DMS153 (cell line): ENCODE measurements around the gene EEF1AKMT1.
"Not testable (repeated sequence)": the region's sequence is repeated elsewhere in the genome, so short reads cannot be mapped to it uniquely, and the experiment has no call there.

Source experiments
- DNase-seq: peaks from one replicate; lab custom pipeline; 2025; lab: John Stamatoyannopoulos, UW

The EEF1AKMT1 gene

DNA sequence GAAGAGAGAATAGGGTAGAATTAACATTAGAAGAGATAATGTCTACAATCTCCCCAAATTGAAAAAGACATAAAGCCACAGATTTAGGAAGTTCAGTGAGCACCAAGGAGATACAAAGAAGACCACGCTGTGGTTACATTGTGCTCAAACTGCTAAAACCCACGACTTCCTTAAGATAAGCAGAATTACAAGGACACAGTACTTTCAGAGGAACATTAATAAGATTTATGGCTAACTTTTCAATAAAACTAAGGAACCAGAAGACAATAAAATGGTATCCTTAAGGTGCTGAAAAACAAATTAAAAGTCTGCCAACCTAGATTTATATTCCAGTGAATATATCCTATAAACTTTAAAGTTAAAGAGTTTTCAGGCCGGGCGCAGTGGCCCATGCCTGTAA, 77.7 kb downstream of the EEF1AKMT1 start:
- DNase-seq, result no peak

DNA sequence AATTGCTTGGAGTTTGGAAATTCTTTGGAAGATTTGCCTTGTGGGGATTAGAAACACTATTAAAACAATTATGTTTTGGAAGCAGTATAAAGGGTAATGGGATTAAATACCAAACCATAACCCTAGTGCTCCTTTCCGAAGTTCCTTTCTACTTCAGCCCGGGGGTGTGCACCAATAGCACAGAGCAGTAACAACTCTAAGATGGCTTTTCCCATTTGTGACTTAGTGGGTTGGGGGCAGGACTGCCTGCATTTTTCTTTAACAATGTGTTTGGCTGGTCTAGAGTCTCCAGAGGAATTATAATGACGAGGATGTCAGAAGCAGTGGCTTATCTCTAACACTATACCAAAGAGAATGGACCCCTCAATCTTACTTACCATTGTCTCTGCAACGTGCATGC, 82.1 kb downstream of the EEF1AKMT1 start:
- DNase-seq, result no peak

DNA sequence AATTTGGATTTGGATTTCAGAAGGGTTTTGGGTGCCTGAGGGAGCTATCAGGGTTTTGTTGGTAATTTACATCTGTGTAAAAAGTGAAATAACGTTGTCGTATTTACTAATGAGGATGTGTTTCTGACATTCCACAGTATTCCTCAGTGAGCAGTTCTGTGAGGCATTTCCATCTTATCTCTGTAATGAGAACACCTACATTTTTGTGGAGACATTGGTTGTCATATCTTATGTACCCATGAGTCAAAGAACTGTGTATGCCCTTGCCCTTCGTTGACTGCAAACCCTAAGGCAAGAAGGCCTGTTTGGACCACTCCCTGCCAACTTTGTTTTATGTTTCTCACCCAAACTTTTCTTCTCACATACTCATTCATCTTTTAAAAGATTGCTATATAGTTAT, 84.5 kb downstream of the EEF1AKMT1 start:
- no peak for DNase-seq

DNA sequence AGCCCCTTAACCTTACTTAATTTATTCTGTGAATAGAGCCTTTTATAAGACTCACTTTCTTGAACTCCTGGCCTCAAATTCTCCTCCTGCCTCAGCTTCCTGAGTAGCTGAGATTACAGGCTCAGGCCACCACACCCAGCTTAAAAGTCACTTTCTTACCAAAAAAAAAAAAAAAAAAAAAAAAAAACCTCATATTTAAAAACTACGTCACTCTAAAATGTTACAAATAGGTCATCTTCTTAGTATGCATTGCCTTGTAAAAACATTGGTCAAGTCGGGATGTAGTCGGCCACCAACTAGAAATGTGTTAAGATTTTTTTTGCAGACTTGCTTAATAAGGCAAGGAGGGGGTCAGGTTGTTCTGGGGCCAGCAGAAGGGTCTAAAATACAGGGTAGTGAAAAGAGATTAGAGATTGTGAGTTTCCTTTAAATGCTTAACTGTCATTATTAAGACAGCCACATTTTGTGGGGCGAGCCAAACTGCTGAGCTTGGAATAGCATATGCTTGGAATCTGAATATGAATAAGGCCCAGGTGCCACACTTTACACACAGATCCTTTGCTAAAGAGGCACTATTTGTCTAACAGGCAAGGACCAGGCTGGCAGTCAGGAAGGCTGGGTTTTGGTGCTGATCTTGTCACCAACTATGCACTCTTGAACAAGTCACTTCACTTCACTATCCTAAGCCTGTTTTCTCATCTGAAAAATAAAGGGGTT, 86.7 kb downstream of the EEF1AKMT1 start:
- no peak for DNase-seq

- no peak for DNase-seq
Measured at GRCh38 chr13:20686167-20686566, 87.6 kb downstream of the EEF1AKMT1 start.

GRCh38 chr13:20685092-20685491, 88.7 kb downstream of the EEF1AKMT1 start:
- DNase-seq, result no peak

GRCh38 chr13:20684546-20684945, 89.2 kb downstream of the EEF1AKMT1 start:
- no peak for DNase-seq

- no peak for DNase-seq
Measured at GRCh38 chr13:20684041-20684440, 89.7 kb downstream of the EEF1AKMT1 start.

DNA sequence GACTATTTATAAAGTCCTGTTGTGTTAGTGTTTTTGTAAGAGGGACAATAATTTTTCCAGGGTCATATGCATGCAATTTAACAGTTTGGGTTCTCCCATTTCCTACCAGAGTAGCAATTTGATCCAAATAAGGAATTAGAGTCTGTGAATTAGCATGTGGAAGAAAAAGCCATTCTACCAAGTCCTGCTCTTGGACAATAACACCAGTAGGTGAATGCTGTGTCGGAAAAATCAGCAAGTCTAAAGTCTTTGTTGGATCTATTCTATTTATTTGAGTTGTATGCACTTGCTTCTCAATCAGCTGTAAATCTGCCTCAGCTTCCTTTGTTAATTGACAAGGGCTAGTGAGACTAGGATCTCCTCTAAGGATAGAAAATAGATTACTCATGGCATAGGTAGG, 91.7 kb downstream of the EEF1AKMT1 start:
- DNase-seq, result no peak

- DNase-seq, result not testable (repeated sequence)
Measured at GRCh38 chr13:20681481-20681880, 92.3 kb downstream of the EEF1AKMT1 start.

DNA sequence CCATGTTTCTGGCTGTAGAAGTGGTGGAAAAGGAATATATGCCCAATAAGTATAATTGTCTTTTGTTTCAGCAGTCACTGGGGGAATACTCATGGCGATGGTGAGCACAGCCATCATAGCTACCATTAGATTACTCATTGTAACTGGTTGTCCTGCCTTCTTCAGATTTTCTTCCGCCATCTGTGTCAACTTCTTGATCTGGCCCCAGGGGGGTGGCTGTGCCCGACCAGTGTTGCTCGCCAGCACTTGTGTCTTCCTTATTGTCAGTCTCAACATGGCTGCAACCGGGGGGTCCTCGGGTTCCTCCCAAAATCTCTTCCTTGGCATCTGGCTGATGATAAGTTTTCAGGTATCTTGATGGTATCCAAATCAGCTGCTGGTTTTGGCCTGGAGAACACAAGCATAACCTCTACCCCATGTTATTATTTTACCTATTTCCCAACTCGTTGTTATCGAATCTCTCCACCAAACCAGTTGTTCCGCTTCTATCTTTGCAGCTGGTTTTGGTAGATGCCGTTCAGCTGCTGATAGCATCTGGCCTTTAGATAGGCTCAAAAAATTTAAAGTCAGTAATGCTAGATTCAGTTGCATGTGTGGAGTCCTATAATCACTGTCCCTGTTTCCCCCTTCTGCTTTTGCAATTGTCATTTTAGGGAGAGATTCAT, 93.2 kb downstream of the EEF1AKMT1 start:
- DNase-seq, result no peak

GRCh38 chr13:20679879-20680278, 93.9 kb downstream of the EEF1AKMT1 start:
- DNase-seq, result no peak
